K562 (cell line): Measurements from ENCODE around the gene MAGIX. TPM values are rescaled to one million over a fixed set of nuclear protein-coding genes. Genes with fewer than 3 reads are reported as not detected.

Experiments used
- ARID2 ChIP-seq: fragments of 450-650 bp; IDR thresholded peaks from 2 replicates; pipeline ENCODE4 v1.6.1; 2017; ENCODE audit warnings: antibody characterized with exemption, mild to moderate bottlenecking
- ATF1 ChIP-seq, 2 experiments: fragments of 450-650 bp in 1 of 2; IDR thresholded peaks; 2 replicates each; pipeline ENCODE4 v1.6.1; 2016; ENCODE audit warnings: missing compliant biosample characterization in 1 of 2, missing genetic modification characterization in 1 of 2
- BMI1 ChIP-seq: fragments of 150-350 bp; IDR thresholded peaks from 2 replicates; pipeline ENCODE4 v1.6.1; 2014; ENCODE audit warnings: low read length
- C11orf30 ChIP-seq: fragments of 450-650 bp; IDR thresholded peaks from 2 replicates; pipeline ENCODE4 v1.6.1; 2016; ENCODE audit warnings: low read depth, mild to moderate bottlenecking
- CEBPG ChIP-seq, 3 experiments: fragments of 200-800 bp in 1 of 3; sonication (Bioruptor generic) in 1 of 3; sonication (generic) in 1 of 3; formaldehyde crosslinking in 1 of 3; IDR thresholded peaks in 2 of 3; conservative IDR thresholded peaks in 1 of 3; 2 replicates each; pipeline versions ENCODE4 v1.6.1 to v1.8.0; 2016 to 2022; ENCODE audit warnings: missing compliant biosample characterization in 2 of 3, missing genetic modification characterization in 2 of 3, mild to moderate bottlenecking in 1 of 3, missing genetic modification reagents in 1 of 3
- CXXC5 ChIP-seq: fragments of 250-450 bp; sonication (Bioruptor Pico); IDR thresholded peaks from 2 replicates; pipeline ENCODE4 v1.8.0; 2022; ENCODE audit warnings: inconsistent platforms, mild to moderate bottlenecking, moderate library complexity
- EP300 ChIP-seq: IDR thresholded peaks from 2 replicates; pipeline ENCODE4 v1.6.1; 2012; ENCODE audit warnings: low read length, improper control_type of control experiment
- FOXJ2 ChIP-seq: fragments of 200-800 bp; sonication (Bioruptor generic); IDR thresholded peaks from 2 replicates; pipeline ENCODE4 v1.6.1; 2016; ENCODE audit warnings: missing genetic modification characterization, missing compliant biosample characterization
- MBD2 ChIP-seq: sonication (generic); IDR thresholded peaks from 2 replicates; pipeline ENCODE4 v1.6.1; 2016; ENCODE audit warnings: low read depth, borderline replicate concordance
- MCM7 ChIP-seq, 2 experiments: fragments of 450-650 bp; IDR thresholded peaks; 2 replicates each; pipeline ENCODE4 v1.6.1; 2016 to 2018
- MEF2D ChIP-seq: conservative IDR thresholded peaks from 2 replicates; pipeline ENCODE4 v1.6.1; 2016; ENCODE audit warnings: low read depth, missing genetic modification characterization, missing compliant biosample characterization
- PHF8 ChIP-seq: fragments of 200-600 bp; sonication (generic); IDR thresholded peaks from 2 replicates; pipeline ENCODE4 v1.6.1; 2012; ENCODE audit warnings: mixed run types, mild to moderate bottlenecking, inconsistent platforms, low read length, moderate library complexity, borderline replicate concordance
- POLR3A ChIP-seq: IDR thresholded peaks from 2 replicates; pipeline ENCODE4 v1.6.1; 2011; ENCODE audit warnings: borderline replicate concordance, mild to moderate bottlenecking, moderate library complexity; ENCODE audit not compliant: insufficient read length, insufficient read depth; ENCODE audit errors: extremely low read depth
- SMAD2 ChIP-seq: fragments of 150-350 bp; IDR thresholded peaks from 2 replicates; pipeline ENCODE4 v1.6.1; 2014; ENCODE audit warnings: low read depth, mild to moderate bottlenecking, low read length
- SMARCB1 ChIP-seq: IDR thresholded peaks from 2 replicates; pipeline ENCODE4 v1.6.1; 2011; ENCODE audit warnings: improper control_type of control experiment, low read depth; ENCODE audit not compliant: insufficient read length
- SRF ChIP-seq, 2 experiments: fragments of 250-450, 450-650 bp in 1 of 2; sonication (Bioruptor Pico) in 1 of 2; sonication (generic) in 1 of 2; formaldehyde crosslinking; IDR thresholded peaks; 2 replicates each; pipeline versions ENCODE4 v1.5.0 to v1.5.1; 2020 to 2022; ENCODE audit warnings: mild to moderate bottlenecking in 1 of 2, missing genetic modification reagents in 1 of 2
- STAT5B ChIP-seq: fragments of 250-450 bp; sonication (Bioruptor Pico); IDR thresholded peaks from 2 replicates; pipeline ENCODE4 v1.8.0; 2021; ENCODE audit warnings: mild to moderate bottlenecking, inconsistent platforms
- TAL1 ChIP-seq: fragments of 450-650 bp; IDR thresholded peaks from 2 replicates; pipeline ENCODE4 v1.6.1; 2016; ENCODE audit warnings: mild to moderate bottlenecking
- USF2 ChIP-seq: sonication (generic); formaldehyde crosslinking; IDR thresholded peaks from 2 replicates; pipeline ENCODE4 v1.5.0; 2020; ENCODE audit warnings: missing genetic modification reagents
- YY1 ChIP-seq, 3 experiments: IDR thresholded peaks; 2 replicates each; pipeline ENCODE4 v1.6.1; 2011; ENCODE audit warnings: low read length in 2 of 3, mild to moderate bottlenecking in 2 of 3, moderate library complexity in 2 of 3, borderline replicate concordance in 1 of 3, control low read depth in 1 of 3, low read depth in 1 of 3; ENCODE audit not compliant: insufficient read depth in 3 of 3, insufficient replicate concordance in 2 of 3, control insufficient read depth in 1 of 3, insufficient read length in 1 of 3; ENCODE audit errors: extremely low read depth in 1 of 3
- ZBTB33 ChIP-seq: sonication (generic); formaldehyde crosslinking; IDR thresholded peaks from 2 replicates; pipeline ENCODE4 v1.8.1; 2023; ENCODE audit warnings: mild to moderate bottlenecking, missing genetic modification reagents
- ZNF146 ChIP-seq: IDR thresholded peaks from one replicate; pipeline ENCODE4 v1.6.1; 2018; ENCODE audit warnings: missing compliant biosample characterization; ENCODE audit not compliant: unreplicated experiment
- ZNF175 ChIP-seq: fragments of 200-800 bp; sonication (Bioruptor generic); IDR thresholded peaks from 2 replicates; pipeline ENCODE4 v1.6.1; 2016; ENCODE audit warnings: low read depth, mild to moderate bottlenecking, missing genetic modification characterization, missing compliant biosample characterization
- ZNF274 ChIP-seq: IDR thresholded peaks from 2 replicates; pipeline ENCODE4 v1.6.1; 2011; ENCODE audit warnings: low read depth, mild to moderate bottlenecking, low read length, moderate library complexity, borderline replicate concordance
- ZNF3 ChIP-seq: fragments of 250-450 bp; sonication (Bioruptor Pico); IDR thresholded peaks from 2 replicates; pipeline ENCODE4 v1.5.0; 2021; ENCODE audit warnings: mild to moderate bottlenecking, moderate library complexity
- ZNF431 ChIP-seq: sonication (generic); formaldehyde crosslinking; IDR thresholded peaks from 2 replicates; pipeline ENCODE4 v1.8.0; 2022; ENCODE audit warnings: mild to moderate bottlenecking, missing genetic modification reagents
- ZNF785 ChIP-seq: fragments of 250-450 bp; sonication (Bioruptor Pico); IDR thresholded peaks from 2 replicates; pipeline ENCODE4 v1.4.0; 2020; ENCODE audit warnings: mild to moderate bottlenecking
- polyA plus RNA-seq, 8 experiments: library from polyadenylated mRNA; depleted of rRNA in 4 of 8; stranded (reverse) in 5 of 8; unstranded in 3 of 8; fragments of >200 nt; fragmentation: Nextera tagmentation in 2 of 8; fragmentation: Illumina TruSeq in 1 of 8; extraction: Ambion mirVana in 2 of 8; extraction: Trizol in 1 of 8; gene quantifications; 2 replicates each; pipeline versions ENCODE4 v1.2.1 to v1.2.3, GENCODE V29; 2011 to 2014; ENCODE audit warnings: inconsistent platforms in 1 of 8, missing spikeins in 1 of 8
- total RNA-seq, 7 experiments: library from RNA; depleted of rRNA in 6 of 7; stranded (reverse); fragments of >200 nt in 6 of 7; fragmentation: Illumina TruSeq in 2 of 7; extraction: Trizol in 2 of 7; gene quantifications; 2 replicates each; pipeline versions ENCODE4 v1.2.1 to v1.2.3, GENCODE V29; 2011 to 2021; ENCODE audit warnings: low replicate concordance in 1 of 7

MAGIX gene
- total and polyA plus RNA-seq, 9 of the 15 experiments (the other 6 are each of a cell fraction or from before 2014, with no cell fraction given), result 0.08 to 3.5 (median 0.47) TPM

GRCh38 chrX:49190821-49191573 lies 28.4 kb downstream of the MAGIX start (continued):
- TF ChIP-seq SRF (CRISPR knock-in tag; IDR thresholded peaks at IDR 0.05), result peak in 1 of 2 experiments; percentile 57; a peak in 1 of 4 replicates
- no peak for TF ChIP-seq ZNF274
- no peak for TF ChIP-seq ARID2
- no peak for TF ChIP-seq POLR3A
- no peak for TF ChIP-seq C11orf30
- TF ChIP-seq PHF8, result no peak; the same call in 1 of the 2 replicates
- TF ChIP-seq STAT5B (CRISPR knock-in tag), result no peak
- no peak for TF ChIP-seq ZNF175 (CRISPR knock-in tag)
- no peak for TF ChIP-seq USF2 (CRISPR knock-in tag)
- no peak for TF ChIP-seq SMARCB1
- no peak for TF ChIP-seq ZNF431 (CRISPR knock-in tag)
- TF ChIP-seq FOXJ2 (tag), result no peak
- no peak for TF ChIP-seq TAL1
- no peak for TF ChIP-seq EP300
- no peak for TF ChIP-seq SMAD2
- TF ChIP-seq ZNF785, result no peak
- peak; percentile 91 for TF ChIP-seq CXXC5 (CRISPR knock-in tag)
- TF ChIP-seq MEF2D (tag), result no peak
- no peak for TF ChIP-seq BMI1
- TF ChIP-seq YY1 (IDR thresholded peaks at IDR 0.05; ENCODE audit: borderline replicate concordance in 1 of 3, control insufficient read depth in 1 of 3, extremely low read depth in 1 of 3, insufficient read depth in 3 of 3, insufficient read length in 1 of 3, insufficient replicate concordance in 2 of 3, low read depth in 1 of 3, low read length in 2 of 3), result no peak
- TF ChIP-seq MCM7 (IDR thresholded peaks at IDR 0.05), result no peak
- no peak for TF ChIP-seq ZNF146
- no peak for TF ChIP-seq ATF1 (CRISPR knock-in tag; IDR thresholded peaks at IDR 0.05)
- peak; percentile 98 for TF ChIP-seq ATF1 (tag; IDR thresholded peaks at IDR 0.05)
- TF ChIP-seq MBD2, result peak; percentile 99
- no peak for TF ChIP-seq ZNF3 (CRISPR knock-in tag)
- 0 out of 2 replicates have a peak, but pooled peaks have one; percentile 24 for TF ChIP-seq ZBTB33 (CRISPR knock-in tag)
- TF ChIP-seq CEBPG (CRISPR knock-in tag; IDR thresholded peaks at IDR 0.05), result no peak
- no peak for TF ChIP-seq CEBPG (tag; conservative IDR thresholded peaks at IDR 0.05 in 1 of 2, IDR thresholded peaks at IDR 0.05 in 1 of 2)
